ENCODE results near the gene ABHD12.

ABHD12 gene

DNA sequence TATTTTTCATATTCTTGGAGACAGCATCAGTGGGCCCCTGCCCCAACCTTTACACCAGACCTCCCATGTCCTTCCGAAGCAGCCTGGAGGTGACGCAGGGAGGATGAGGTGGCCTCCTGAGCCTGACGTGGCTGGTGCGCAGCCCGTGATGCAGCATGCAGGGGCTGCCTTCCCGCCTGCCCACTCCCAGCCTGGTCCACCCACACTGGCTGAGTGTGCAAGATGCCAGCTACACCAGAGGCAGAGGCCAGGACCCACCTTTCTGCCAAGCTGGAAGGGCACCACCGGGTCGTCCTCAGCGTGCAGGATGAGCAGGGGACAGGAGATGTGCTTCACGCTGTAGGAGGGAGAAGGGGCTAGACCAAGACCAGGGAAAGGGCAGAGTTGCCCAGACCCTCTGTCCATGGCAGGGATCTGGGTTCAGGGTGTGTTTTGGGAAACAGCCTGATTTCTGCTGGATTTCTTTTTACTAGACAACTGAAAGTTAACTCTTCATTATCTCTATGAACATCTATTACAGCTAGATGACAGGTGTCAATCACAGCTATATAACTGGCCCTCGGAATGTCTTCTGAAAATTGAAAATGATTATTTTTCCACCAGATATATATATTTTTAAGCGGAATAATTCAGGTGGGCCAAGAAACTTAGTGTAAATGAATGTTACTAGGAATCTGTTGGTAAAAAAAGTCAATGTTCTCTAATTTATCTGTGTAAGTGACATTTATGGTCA, 87.2 kb downstream of the ABHD12 start:
- DNase-seq, result no peak

DNA sequence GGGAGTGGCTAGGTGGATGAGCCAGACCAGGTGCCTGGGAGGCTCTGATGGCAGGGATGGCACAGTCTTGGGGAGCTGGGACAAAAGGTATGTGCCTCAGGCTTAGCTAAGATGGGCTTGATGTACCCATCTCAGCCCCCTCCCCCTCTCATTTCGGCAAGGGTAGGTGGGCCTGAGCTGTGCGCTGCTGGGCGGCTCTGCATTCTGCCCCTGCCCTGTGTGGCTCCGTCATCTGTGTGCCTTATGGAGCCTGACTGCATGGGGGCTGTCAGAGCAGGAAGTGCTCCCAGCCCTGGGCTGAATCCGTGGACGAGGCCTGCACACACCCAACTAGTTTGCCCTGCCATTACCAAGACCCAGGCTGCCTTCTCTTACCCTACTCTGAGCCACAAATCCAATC, 88.0 kb downstream of the ABHD12 start:
- no peak for DNase-seq

GRCh38 chr20:25301357-25301920, 89.2 kb downstream of the ABHD12 start:
- DNase-seq, result no peak

GRCh38 chr20:25300496-25301170, 90.0 kb downstream of the ABHD12 start:
- no peak for DNase-seq

DNA sequence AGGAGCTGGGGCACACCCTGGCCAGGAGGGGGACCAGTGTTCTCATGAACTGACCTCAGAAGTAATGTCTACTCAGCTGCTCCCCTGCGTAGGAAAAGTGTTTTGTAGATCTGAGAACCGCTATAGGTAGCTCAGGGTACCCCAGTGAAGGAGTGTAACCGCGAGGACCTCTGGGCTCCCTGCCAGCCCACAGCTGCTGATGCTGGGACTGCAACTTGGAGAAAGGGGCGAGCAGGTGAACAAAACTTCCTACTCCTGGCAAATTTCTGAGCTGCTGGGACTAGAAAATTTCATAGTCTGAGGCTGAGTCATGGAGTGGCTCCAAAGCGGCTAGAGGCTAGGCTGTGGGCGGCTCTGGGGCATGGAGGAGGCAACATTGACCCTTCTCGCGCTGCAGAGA, 90.8 kb downstream of the ABHD12 start:
- DNase-seq, result no peak

DNA sequence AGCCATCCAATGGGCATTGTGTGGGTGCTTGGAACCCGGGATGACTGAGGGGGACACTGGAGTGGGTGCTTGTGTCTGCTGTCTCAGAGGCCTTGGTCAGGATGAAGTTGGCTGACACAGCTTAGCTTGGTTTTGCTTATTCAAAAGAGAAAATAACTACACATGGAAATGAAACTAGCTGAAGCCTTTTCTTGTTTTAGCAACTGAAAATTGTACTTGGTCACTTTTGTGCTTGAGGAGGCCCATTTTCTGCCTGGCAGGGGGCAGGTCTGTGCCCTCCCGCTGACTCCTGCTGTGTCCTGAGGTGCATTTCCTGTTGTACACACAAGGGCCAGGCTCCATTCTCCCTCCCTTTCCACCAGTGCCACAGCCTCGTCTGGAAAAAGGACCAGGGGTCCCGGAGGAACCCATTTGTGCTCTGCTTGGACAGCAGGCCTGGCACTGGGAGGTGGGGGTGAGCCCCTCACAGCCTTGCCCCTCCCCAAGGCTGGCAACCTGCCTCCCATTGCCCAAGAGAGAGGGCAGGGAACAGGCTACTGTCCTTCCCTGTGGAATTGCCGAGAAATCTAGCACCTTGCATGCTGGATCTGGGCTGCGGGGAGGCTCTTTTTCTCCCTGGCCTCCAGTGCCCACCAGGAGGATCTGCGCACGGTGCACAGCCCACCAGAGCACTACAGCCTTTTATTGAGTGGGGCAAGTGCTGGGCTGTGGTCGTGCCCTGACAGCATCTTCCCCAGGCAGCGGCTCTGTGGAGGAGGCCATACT, 93.3 kb downstream of the ABHD12 start:
- DNase-seq, result no peak

DNA sequence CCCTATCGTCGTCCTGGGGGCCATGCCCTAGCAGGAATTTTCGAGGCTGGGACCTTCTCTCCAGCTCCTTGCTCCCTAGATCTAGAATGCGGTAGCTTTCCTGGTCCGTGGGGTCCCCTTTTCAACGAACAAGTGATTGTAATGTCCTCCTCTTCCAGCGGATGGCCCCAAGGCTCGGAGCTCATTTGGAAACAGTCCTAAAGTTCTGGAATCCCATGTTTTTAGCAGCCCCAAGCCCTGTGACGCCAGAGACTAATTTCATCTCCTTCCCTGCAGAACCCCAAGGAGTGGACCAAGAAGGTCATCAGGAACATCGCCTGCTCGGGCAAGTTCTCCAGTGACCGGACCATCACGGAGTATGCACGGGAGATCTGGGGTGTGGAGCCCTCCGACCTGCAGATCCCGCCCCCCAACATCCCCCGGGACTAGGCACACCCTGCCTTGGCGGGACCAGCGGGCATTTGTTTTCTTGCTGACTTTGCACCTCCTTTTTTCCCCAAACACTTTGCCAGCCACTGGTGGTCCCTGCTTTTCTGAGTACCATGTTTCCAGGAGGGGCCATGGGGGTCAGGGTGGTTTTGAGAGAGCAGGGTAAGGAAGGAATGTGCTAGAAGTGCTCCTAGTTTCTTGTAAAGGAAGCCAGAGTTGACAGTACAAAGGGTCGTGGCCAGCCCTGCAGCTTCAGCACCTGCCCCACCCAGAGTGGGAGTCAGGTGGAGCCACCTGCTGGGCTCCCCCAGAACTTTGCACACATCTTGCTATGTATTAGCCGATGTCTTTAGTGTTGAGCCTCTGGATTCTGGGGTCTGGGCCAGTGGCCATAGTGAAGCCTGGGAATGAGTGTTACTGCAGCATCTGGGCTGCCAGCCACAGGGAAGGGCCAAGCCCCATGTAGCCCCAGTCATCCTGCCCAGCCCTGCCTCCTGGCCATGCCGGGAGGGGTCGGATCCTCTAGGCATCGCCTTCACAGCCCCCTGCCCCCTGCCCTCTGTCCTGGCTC, 94.2 kb downstream of the ABHD12 start:
- no peak for DNase-seq

GRCh38 chr20:25295386-25296093, 95.1 kb downstream of the ABHD12 start:
- no peak for DNase-seq

GRCh38 chr20:25294459-25295385, 95.9 kb downstream of the ABHD12 start:
- DNase-seq, result no peak

GRCh38 chr20:25293910-25294458, 96.7 kb downstream of the ABHD12 start:
- DNase-seq, result no peak

- no peak for DNase-seq
Observed at GRCh38 chr20:25293507-25293906, 97.1 kb downstream of the ABHD12 start.

GRCh38 chr20:25292176-25292891, 98.3 kb downstream of the ABHD12 start:
- no peak for DNase-seq

DNA sequence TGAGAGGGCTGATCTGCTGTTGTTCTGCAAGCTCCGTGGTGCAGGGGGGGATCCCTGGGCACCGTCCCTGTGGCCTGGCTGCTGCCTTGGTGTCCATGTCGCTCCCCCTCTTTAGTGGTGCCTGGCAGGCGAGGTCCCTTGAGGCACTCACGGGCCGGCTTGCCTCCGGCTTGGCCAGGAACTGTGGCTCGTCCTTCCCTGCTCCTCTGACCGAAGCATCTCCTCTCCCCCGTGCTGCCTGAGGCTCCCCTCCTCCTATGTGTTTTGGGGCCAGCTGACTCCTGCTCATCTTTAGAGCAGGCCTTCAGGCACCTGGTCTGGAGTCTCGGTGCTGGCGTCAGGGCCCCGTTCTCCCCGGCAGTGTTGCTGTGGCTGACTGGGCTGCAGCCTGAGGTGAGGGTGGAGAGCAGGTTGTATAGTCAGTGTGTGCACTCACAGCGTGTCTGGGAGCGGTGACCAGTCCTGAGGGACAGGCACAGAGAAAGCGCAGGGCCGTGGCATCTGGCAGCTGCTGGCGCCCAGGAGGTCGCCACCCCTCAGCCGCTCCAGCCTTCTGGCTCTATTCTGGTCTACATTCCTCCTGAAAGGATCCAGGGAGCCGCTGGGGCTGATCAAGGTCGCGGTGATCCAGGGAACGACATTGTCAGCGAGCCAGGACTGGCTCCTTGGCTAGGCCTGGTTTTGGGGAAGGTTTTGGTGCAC, 99.1 kb downstream of the ABHD12 start:
- no peak for DNase-seq

DNA sequence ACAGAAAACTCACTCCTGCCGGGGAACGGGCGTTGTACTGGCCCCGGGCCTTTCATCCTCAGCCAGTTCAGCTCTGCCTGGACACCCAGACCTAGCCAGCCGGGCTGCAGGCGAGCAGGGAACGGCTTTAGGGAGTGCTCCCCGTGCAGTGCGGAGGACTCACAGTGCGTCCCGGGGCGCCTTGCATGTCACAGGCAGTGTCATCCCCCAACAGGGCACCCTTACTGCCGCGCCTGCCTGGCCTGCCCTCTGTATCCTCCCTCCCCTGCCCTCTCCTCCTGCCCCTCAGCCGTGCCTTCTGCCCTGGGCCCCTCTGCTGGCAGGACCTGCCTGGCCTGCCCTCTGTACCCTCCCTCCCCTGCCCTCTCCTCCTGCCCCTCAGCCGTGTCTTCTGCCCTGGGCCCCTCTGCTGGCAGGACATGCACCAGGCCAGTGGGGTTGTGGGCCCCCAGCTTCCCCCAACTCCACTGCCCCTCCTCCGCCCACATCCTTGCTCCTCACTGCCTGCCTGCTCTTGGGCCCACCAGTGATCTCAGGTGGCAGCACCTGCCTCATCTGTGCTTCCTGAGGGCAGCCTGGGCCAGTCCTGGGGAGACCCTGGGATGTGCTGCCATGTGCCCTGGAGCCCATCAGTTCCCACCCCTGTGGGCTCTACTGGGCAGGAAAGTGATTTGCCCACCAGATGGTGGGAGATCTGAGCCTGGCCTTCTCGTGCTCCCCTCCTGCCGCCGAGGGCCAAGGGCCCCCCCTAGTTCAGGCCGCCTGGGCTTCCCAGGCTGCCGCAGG, 99.8 kb downstream of the ABHD12 start:
- no peak for DNase-seq

DNA sequence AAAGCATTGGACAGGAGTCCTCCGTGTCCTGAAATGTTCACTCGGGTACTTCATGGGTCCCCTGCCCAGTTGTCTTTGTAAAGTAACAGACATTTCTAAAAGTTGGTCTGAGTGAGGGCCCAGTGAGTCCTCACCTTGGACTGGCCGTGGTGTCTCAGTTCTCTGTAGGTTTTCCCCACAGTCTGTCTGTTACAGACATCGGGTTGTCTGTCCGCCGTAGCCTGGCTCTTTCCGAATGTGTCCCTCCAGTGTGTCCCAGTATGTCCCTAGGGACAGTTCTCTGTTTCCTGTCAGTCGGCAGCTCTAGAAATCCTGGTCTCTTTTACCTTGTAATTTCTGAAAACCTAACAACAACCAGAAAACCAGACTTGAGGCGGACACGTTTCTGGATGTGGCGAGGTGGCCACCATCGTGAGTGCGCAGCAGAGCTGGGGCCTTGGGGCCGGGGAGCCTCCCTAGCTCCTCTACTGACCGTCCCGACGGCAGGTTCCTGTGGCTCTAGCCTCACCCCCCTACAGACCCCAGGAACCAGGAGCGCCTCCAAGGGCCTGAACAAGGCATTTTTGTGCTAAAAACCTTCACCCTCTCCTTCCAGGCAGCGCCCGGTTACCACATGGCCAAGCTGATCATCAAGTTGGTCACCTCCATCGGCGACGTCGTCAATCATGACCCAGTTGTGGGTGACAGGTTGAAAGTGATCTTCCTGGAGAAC, 100.6 kb downstream of the ABHD12 start:
- DNase-seq, result no peak

DNA sequence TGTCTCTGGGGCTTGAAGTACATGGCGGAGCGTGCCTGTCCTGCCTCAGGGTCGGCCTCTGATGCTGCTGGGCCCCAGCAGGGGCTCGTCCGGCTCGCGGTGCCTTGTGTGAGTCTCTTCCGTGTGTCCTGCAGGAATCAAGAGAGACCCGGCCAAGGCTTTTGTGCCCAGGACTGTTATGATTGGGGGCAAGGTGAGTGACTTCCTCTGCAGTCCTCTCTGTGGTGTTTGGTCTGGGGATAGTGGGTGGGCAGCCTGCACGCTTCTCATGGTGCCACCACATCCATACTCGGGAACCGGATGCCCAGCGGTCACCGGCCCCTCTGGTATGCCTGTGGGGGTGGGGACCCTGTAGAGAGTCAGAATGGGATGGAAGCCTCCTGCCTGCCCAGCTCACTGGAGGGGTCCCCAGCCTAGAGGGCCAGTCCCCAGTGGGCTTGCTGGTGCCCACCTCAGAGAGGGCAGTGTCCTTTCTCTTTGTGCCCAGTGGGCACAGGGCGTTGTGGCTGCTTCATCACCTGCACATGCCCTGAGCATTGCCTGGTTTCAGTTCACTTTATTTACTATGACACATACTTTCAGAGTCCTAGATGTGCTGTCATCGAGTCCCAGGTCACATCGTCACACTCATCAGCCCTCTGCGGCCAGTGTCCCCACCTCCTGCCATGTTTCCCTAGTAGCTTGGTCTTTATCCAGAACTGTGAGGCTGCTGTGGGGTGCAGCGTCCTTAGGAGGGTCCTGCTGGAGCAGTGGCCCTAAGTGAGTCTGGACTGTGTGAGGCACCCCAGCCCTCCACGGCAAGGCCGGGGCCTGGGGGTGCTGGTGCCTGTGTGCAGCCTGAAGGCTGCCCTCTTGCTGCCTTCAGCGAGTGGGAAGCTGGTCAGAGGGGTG, 102.1 kb downstream of the ABHD12 start:
- no peak for DNase-seq

Data from amniotic stem cell (primary cell).